ENCODE results near the gene SLC9B2.
A peak's percentile ranks its signal among the peaks of the same experiment; 100 is the strongest.

SLC9B2 gene

GRCh38 chr4:103026868-103027267, 49.7 kb downstream of the SLC9B2 start:
- no peak overlapping the region for H3K4me3 ChIP-seq (ENCODE audit: low read depth, low read length)
- DNase-seq (ENCODE audit: low read depth), result no peak
- in situ Hi-C loops (cut with HindIII; ENCODE audit: low sequenced_read_pairs), result no loop called here
- no peak for TF ChIP-seq CTCF (IDR thresholded peaks at IDR 0.05; ENCODE audit: low read depth, low read length, missing control alignments)

GRCh38 chr4:103024996-103025395, 51.6 kb downstream of the SLC9B2 start:
- no peak overlapping the region for H3K4me3 ChIP-seq (ENCODE audit: low read depth, low read length)
- no peak for DNase-seq (ENCODE audit: low read depth)
- TF ChIP-seq CTCF (IDR thresholded peaks at IDR 0.05; ENCODE audit: low read depth, low read length, missing control alignments), result no peak
- in situ Hi-C loops (cut with HindIII; ENCODE audit: low sequenced_read_pairs), result no loop called here

GRCh38 chr4:103021120-103021519, 55.4 kb downstream of the SLC9B2 start:
- in situ Hi-C loops (cut with HindIII; ENCODE audit: low sequenced_read_pairs), result no loop called here
- no peak for DNase-seq (ENCODE audit: low read depth)
- TF ChIP-seq CTCF (IDR thresholded peaks at IDR 0.05; ENCODE audit: low read depth, low read length, missing control alignments), result no peak
- no peak overlapping the region for H3K4me3 ChIP-seq (ENCODE audit: low read depth, low read length)

- in situ Hi-C loops (cut with HindIII; ENCODE audit: low sequenced_read_pairs), result no loop called here
- peak; percentile 99 for DNase-seq (ENCODE audit: low read depth)
- H3K4me3 ChIP-seq (ENCODE audit: low read depth, low read length), result peak within 1 kb of the TSS; percentile 42
- TF ChIP-seq CTCF (IDR thresholded peaks at IDR 0.05; ENCODE audit: low read depth, low read length, missing control alignments), result no peak
Observed at GRCh38 chr4:103019308-103020124, 57.0 kb downstream of the SLC9B2 start, which contains the start of gene SLC9B1. SLC9B1 (minus strand) TSS chr4:103019705; CDS start chr4:102991711, 27,994 bp downstream.

- no peak for TF ChIP-seq CTCF (IDR thresholded peaks at IDR 0.05; ENCODE audit: low read depth, low read length, missing control alignments)
- no peak for DNase-seq (ENCODE audit: low read depth)
- in situ Hi-C loops (cut with HindIII; ENCODE audit: low sequenced_read_pairs), result no loop called here
- H3K4me3 ChIP-seq (ENCODE audit: low read depth, low read length), result peak overlapping the region; percentile 42
Observed at GRCh38 chr4:103018391-103019307, 57.9 kb downstream of the SLC9B2 start.

GRCh38 chr4:103012551-103012950, 64.0 kb downstream of the SLC9B2 start:
- DNase-seq (ENCODE audit: low read depth), result no peak
- in situ Hi-C loops (cut with HindIII; ENCODE audit: low sequenced_read_pairs), result no loop called here
- H3K4me3 ChIP-seq (ENCODE audit: low read depth, low read length), result no peak overlapping the region
- no peak for TF ChIP-seq CTCF (IDR thresholded peaks at IDR 0.05; ENCODE audit: low read depth, low read length, missing control alignments)

Measured in astrocyte of the cerebellum (primary cell).